Nephron progenitor cell (in vitro differentiated cells): ENCODE results near the gene KRT13.

Experiments used
- DNase-seq: peaks from one replicate; pipeline ENCODE4 v3.0.0; 2021
- H3K27ac Mint-ChIP-seq: 2 replicates; pipeline ENCODE4 v1.8.0; 2021; ENCODE audit warnings: mild to moderate bottlenecking, moderate library complexity, mixed read lengths
- H3K27me3 Mint-ChIP-seq: 2 replicates; pipeline ENCODE4 v1.8.0; 2021; ENCODE audit warnings: mild to moderate bottlenecking, low read depth, mixed read lengths; ENCODE audit not compliant: poor library complexity
- H3K36me3 Mint-ChIP-seq: 2 replicates; pipeline ENCODE4 v1.8.0; 2021; ENCODE audit warnings: low read depth, mixed read lengths
- H3K4me1 Mint-ChIP-seq: 2 replicates; pipeline ENCODE4 v1.8.0; 2021; ENCODE audit warnings: mixed read lengths
- H3K4me3 Mint-ChIP-seq: 2 replicates; pipeline ENCODE4 v1.8.0; 2021; ENCODE audit warnings: mild to moderate bottlenecking, moderate library complexity, mixed read lengths
- H3K9me3 Mint-ChIP-seq: 2 replicates; pipeline ENCODE4 v1.8.0; 2021; ENCODE audit warnings: mild to moderate bottlenecking, moderate library complexity, mixed read lengths
- CTCF ChIP-seq: fragments of 200-600 bp; sonication (generic); IDR thresholded peaks from 2 replicates; pipeline ENCODE4 v1.5.0; 2021; ENCODE audit warnings: antibody characterized with exemption

The KRT13 gene

DNA sequence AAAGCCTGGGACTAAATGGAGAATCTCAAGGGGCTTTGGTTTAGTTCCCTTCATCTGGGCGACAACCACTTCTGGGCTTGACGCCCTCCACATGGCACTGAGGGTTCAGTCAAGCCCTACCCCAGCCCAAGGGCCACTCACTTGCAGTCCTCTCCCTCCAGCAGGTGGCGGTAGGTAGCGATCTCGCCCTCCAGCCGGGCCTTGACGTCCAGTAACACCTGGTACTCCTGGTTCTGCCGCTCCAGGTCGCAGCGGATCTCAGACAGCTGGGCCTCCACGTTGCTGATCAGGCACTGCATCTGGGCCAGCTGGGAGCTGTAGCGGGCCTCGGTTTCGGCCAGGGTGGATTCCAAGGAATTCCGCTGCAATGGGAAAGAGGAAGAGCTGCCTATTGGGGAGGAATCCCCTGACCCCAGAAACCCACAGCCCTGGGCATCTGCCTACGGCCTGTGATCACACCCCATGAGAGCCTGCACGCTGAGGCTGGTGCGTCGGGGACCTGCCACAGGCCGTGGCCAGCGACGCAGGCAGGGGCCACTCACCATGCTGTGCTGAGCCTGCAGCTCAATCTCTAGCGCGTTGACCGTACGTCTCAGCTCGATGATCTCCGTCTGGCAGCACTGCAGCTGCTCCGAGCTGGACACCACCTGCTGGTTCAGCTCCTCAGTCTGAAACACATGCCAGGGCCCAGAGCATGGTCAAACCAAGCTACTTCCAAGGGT lies 18.4 kb downstream of the KRT13 start:
- peaks cover 10% of the 10 kb centered on the region for H3K4me1 Mint-ChIP-seq
- TF ChIP-seq CTCF, result peak; percentile 28
- H3K27me3 Mint-ChIP-seq, result peaks cover 12% of the 10 kb centered on the region
- H3K9me3 Mint-ChIP-seq, result no peaks in the 10 kb centered on the region
- H3K27ac Mint-ChIP-seq, result no peak overlapping the region
- DNase-seq, result peak; percentile 52
- no peak overlapping the region for H3K4me3 Mint-ChIP-seq
- no peaks in the 10 kb centered on the region for H3K36me3 Mint-ChIP-seq

DNA sequence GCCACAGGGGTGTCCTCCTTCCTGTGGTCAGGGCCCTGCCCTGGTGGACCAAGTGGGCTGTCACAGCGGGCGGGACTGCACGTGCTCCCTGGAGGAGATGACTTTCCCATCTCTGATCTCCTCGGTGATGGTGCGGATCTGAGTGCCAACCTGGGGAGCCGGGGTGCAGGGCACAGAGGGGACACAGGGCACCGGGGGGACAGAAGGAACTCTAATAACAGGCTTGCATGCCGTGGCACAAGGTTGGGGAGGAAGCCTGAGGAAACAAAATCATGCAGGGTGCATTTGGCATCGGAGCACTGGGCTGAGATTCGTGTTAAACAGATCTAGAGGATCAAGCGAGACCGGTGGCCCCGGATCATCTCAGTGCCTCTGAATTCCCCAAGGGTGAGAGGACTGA lies 19.1 kb downstream of the KRT13 start:
- no peaks in the 10 kb centered on the region for H3K36me3 Mint-ChIP-seq
- H3K4me1 Mint-ChIP-seq, result peaks cover 10% of the 10 kb centered on the region
- H3K4me3 Mint-ChIP-seq, result no peak overlapping the region
- peaks cover 12% of the 10 kb centered on the region for H3K27me3 Mint-ChIP-seq
- no peak for DNase-seq
- no peak for TF ChIP-seq CTCF
- H3K9me3 Mint-ChIP-seq, result no peaks in the 10 kb centered on the region
- H3K27ac Mint-ChIP-seq, result no peak overlapping the region

- Mint-ChIP-seq H3K36me3 (no peaks in the 10 kb centered on the region), H3K4me3 (no peak overlapping the region), H3K9me3 (no peaks in the 10 kb centered on the region), H3K27ac (peak overlapping the region; percentile 86), H3K4me1 (peaks cover 4% of the 10 kb centered on the region), H3K27me3 (peaks cover 11% of the 10 kb centered on the region)
- no peak for DNase-seq
- no peak for TF ChIP-seq CTCF
These were observed 20.2 kb downstream of the KRT13 start for GRCh38 chr17:41484920-41485904.

DNA sequence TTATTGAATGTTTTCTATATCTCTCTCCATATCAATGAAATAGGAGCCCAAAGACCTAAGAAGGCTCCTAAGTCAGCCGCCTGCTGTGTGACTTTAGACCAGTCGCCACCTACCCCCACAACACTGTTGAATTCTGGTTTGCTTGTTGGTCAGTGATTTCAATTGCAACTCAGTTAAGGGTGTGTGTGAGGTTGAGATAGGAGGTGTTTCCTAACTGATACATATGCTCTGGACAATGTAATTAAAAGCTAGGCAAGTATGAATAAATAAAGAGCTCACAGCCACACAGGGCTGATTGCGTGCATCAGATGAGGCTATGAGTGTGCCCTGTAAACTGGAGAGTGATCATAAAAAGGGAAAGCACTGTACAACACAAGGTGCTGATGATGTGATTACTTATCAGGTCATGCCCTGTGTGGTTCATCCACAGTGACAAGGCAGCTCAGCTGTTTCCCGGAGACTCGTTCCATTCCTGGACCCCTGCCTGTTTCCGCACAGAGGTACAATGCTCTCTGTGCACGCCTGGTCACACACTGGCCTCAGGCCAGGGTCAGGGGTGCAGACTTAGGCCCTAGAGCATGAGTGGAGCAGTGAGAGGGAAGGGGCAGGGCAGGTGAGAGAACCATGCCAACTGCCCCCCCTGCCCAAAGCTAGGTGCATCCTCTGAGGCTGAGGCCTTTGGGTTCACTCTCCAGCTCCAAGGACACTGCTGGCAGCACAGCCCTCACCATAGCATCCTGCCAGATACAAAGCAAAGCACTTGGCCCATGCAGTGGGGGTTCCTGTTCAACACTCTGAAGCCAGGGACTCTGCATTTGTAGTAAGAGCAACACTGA lies 21.2 kb downstream of the KRT13 start:
- H3K4me1 Mint-ChIP-seq, result no peaks in the 10 kb centered on the region
- DNase-seq, result no peak
- H3K4me3 Mint-ChIP-seq, result no peak overlapping the region
- H3K27ac Mint-ChIP-seq, result no peak overlapping the region
- no peaks in the 10 kb centered on the region for H3K9me3 Mint-ChIP-seq
- H3K27me3 Mint-ChIP-seq, result peaks cover 14% of the 10 kb centered on the region
- no peaks in the 10 kb centered on the region for H3K36me3 Mint-ChIP-seq
- no peak for TF ChIP-seq CTCF

GRCh38 chr17:41483531-41483930 lies 21.9 kb downstream of the KRT13 start:
- H3K27ac Mint-ChIP-seq, result no peak overlapping the region
- H3K9me3 Mint-ChIP-seq, result no peaks in the 10 kb centered on the region
- no peaks in the 10 kb centered on the region for H3K4me1 Mint-ChIP-seq
- H3K4me3 Mint-ChIP-seq, result no peak overlapping the region
- no peaks in the 10 kb centered on the region for H3K36me3 Mint-ChIP-seq
- DNase-seq, result no peak
- no peak for TF ChIP-seq CTCF
- H3K27me3 Mint-ChIP-seq, result peaks cover 17% of the 10 kb centered on the region
